Measurements from ENCODE around the gene FBN2.
"Not testable (repeated sequence)": the region's sequence is repeated elsewhere in the genome, so short reads cannot be mapped to it uniquely, and the experiment has no call there.

Gene FBN2

GRCh38 chr5:128409166-128409800, 128.8 kb downstream of the FBN2 start:
- H3K4me1 Mint-ChIP-seq: no peaks in the 10 kb centered on the region
- ATAC-seq (ENCODE audit: low read depth) (no peak), DNase-seq (ENCODE audit: low spot score in 2 of 2) (no peak)
- H3K36me3 Mint-ChIP-seq: no peaks in the 10 kb centered on the region
- no peaks in the 10 kb centered on the region for H3K27me3 Mint-ChIP-seq
- H3K4me3 Mint-ChIP-seq: no peak overlapping the region
- peaks cover 2% of the 10 kb centered on the region for H3K9me3 Mint-ChIP-seq
- H3K27ac Mint-ChIP-seq: no peak overlapping the region

DNA sequence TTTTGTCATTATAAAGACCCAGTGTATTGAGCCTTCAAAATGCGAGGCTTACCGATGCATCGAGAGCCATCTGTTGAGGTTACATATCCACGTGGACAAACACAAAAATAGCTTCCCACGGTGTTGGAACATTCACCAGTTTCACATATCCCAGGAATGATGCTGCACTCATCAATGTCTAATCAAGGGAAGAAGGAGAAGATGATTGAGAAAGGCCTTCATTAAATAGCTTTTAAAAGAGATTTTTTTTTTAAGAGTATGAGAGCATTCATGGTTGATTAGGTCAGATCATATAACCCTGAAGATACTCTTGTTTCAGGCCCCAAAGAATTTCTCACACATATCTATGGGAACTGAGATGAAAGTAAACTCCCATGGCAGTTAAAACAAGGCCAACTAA, 129.4 kb downstream of the FBN2 start:
- H3K9me3 Mint-ChIP-seq: peaks cover 2% of the 10 kb centered on the region
- H3K36me3 Mint-ChIP-seq: no peaks in the 10 kb centered on the region
- ATAC-seq (ENCODE audit: low read depth): no peak
- no peak overlapping the region for H3K27ac Mint-ChIP-seq
- no peak overlapping the region for H3K4me3 Mint-ChIP-seq
- no peaks in the 10 kb centered on the region for H3K4me1 Mint-ChIP-seq
- H3K27me3 Mint-ChIP-seq: no peaks in the 10 kb centered on the region
- no peak for DNase-seq (ENCODE audit: low spot score in 2 of 2)

GRCh38 chr5:128407944-128408343, 130.1 kb downstream of the FBN2 start:
- DNase-seq (ENCODE audit: low spot score in 2 of 2) (no peak), ATAC-seq (ENCODE audit: low read depth) (no peak)
- H3K9me3 Mint-ChIP-seq: no peaks in the 10 kb centered on the region
- H3K36me3 Mint-ChIP-seq: no peaks in the 10 kb centered on the region
- no peaks in the 10 kb centered on the region for H3K27me3 Mint-ChIP-seq
- H3K4me1 Mint-ChIP-seq: no peaks in the 10 kb centered on the region
- no peak overlapping the region for H3K27ac Mint-ChIP-seq
- H3K4me3 Mint-ChIP-seq: no peak overlapping the region

GRCh38 chr5:128406803-128407202, 131.2 kb downstream of the FBN2 start:
- Mint-ChIP-seq H3K4me3 (no peak overlapping the region), H3K9me3 (no peaks in the 10 kb centered on the region), H3K36me3 (no peaks in the 10 kb centered on the region), H3K4me1 (no peaks in the 10 kb centered on the region), H3K27me3 (no peaks in the 10 kb centered on the region), H3K27ac (no peak overlapping the region)
- ATAC-seq (ENCODE audit: low read depth) (no peak), DNase-seq (ENCODE audit: low spot score in 2 of 2) (no peak)

DNA sequence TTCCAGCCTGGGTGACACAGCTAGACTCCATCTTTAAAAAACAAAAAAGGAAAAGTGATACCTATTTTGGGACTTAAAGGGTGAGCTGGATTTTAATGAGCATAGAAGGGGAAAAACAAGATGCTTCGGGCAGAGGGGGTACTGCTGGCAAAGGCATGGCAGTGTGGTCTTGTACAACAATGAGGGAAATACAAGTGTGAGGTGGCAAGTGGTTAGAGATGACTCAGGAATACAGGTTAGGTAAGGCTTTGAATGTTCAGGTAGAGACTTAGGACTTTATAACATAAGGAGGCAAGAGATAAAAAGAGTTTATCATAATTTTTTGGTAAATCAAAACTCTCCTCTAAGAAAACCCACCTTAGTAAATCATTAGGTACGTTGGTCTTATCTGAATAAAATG, 132.9 kb downstream of the FBN2 start:
- no peak for DNase-seq (ENCODE audit: low spot score in 2 of 2)
- no peak overlapping the region for H3K4me3 Mint-ChIP-seq
- no peak overlapping the region for H3K27ac Mint-ChIP-seq
- H3K36me3 Mint-ChIP-seq: no peaks in the 10 kb centered on the region
- no peaks in the 10 kb centered on the region for H3K27me3 Mint-ChIP-seq
- no peaks in the 10 kb centered on the region for H3K4me1 Mint-ChIP-seq
- no peak for ATAC-seq (ENCODE audit: low read depth)
- H3K9me3 Mint-ChIP-seq: peaks cover 2% of the 10 kb centered on the region

- DNase-seq (ENCODE audit: low spot score in 2 of 2): no peak
- peaks cover 2% of the 10 kb centered on the region for H3K9me3 Mint-ChIP-seq
Observed at GRCh38 chr5:128403333-128403732, 134.7 kb downstream of the FBN2 start.

GRCh38 chr5:128402506-128402905, 135.5 kb downstream of the FBN2 start:
- DNase-seq (ENCODE audit: low spot score in 2 of 2): no peak
- Mint-ChIP-seq H3K27ac (no peak overlapping the region), H3K4me1 (no peaks in the 10 kb centered on the region), H3K4me3 (no peak overlapping the region), H3K9me3 (peaks cover 2% of the 10 kb centered on the region), H3K36me3 (no peaks in the 10 kb centered on the region), H3K27me3 (no peaks in the 10 kb centered on the region)
- no peak for ATAC-seq (ENCODE audit: low read depth)

More at GRCh38 chr5:128403333-128403732, 134.7 kb downstream of the FBN2 start:
- Mint-ChIP-seq H3K27me3 (no peaks in the 10 kb centered on the region), H3K36me3 (no peaks in the 10 kb centered on the region), H3K4me3 (no peak overlapping the region), H3K27ac (no peak overlapping the region), H3K4me1 (no peaks in the 10 kb centered on the region)
- ATAC-seq (ENCODE audit: low read depth): no peak

- H3K27me3 Mint-ChIP-seq; H3K4me3 Mint-ChIP-seq; H3K4me1 Mint-ChIP-seq; DNase-seq (ENCODE audit: low spot score in 2 of 2); H3K27ac Mint-ChIP-seq; ATAC-seq (ENCODE audit: low read depth); H3K36me3 Mint-ChIP-seq; H3K9me3 Mint-ChIP-seq: not testable (repeated sequence)
Observed at GRCh38 chr5:128400766-128401165, 137.3 kb downstream of the FBN2 start.

GRCh38 chr5:128399111-128399510, 138.9 kb downstream of the FBN2 start:
- Mint-ChIP-seq H3K36me3 (no peaks in the 10 kb centered on the region), H3K27me3 (no peaks in the 10 kb centered on the region), H3K4me3 (no peak overlapping the region), H3K27ac (no peak overlapping the region), H3K4me1 (no peaks in the 10 kb centered on the region), H3K9me3 (peaks cover 8% of the 10 kb centered on the region)
- DNase-seq (ENCODE audit: low spot score in 2 of 2): no peak
- ATAC-seq (ENCODE audit: low read depth): no peak

DNA sequence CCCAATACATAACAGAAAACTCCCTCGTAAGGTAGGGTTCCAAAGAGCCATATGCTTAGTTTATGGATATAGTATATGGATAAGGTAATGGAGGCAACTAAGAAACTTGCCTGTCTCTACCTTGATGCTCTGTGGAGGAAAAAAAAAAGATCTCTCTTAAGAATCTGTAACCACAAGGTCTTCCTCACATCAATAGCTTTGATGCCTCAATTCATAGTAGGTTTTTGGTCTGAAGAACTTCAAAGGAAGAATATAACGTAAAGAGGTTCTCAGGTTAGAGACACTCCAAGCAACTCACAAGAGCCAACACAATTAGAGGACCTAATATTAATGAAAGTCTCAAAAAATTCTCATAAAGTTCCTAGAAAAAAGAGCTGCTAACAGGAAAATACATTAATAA, 140.2 kb downstream of the FBN2 start:
- ATAC-seq (ENCODE audit: low read depth): no peak
- peaks cover 8% of the 10 kb centered on the region for H3K9me3 Mint-ChIP-seq
- H3K4me1 Mint-ChIP-seq: no peaks in the 10 kb centered on the region
- DNase-seq (ENCODE audit: low spot score in 2 of 2): no peak
- H3K27me3 Mint-ChIP-seq: no peaks in the 10 kb centered on the region
- no peak overlapping the region for H3K4me3 Mint-ChIP-seq
- H3K27ac Mint-ChIP-seq: no peak overlapping the region
- no peaks in the 10 kb centered on the region for H3K36me3 Mint-ChIP-seq

- no peaks in the 10 kb centered on the region for H3K36me3 Mint-ChIP-seq
- DNase-seq (ENCODE audit: low spot score in 2 of 2) (no peak), ATAC-seq (ENCODE audit: low read depth) (no peak)
- no peaks in the 10 kb centered on the region for H3K4me1 Mint-ChIP-seq
- no peaks in the 10 kb centered on the region for H3K27me3 Mint-ChIP-seq
- H3K4me3 Mint-ChIP-seq: no peak overlapping the region
- no peak overlapping the region for H3K27ac Mint-ChIP-seq
- peaks cover 5% of the 10 kb centered on the region for H3K9me3 Mint-ChIP-seq
Observed at GRCh38 chr5:128395073-128395472, 143.0 kb downstream of the FBN2 start.

GRCh38 chr5:128384068-128384467, 154.0 kb downstream of the FBN2 start:
- Mint-ChIP-seq H3K9me3 (no peaks in the 10 kb centered on the region), H3K27ac (no peak overlapping the region), H3K4me1 (no peaks in the 10 kb centered on the region), H3K27me3 (no peaks in the 10 kb centered on the region), H3K36me3 (no peaks in the 10 kb centered on the region), H3K4me3 (no peak overlapping the region)
- ATAC-seq (ENCODE audit: low read depth) (no peak), DNase-seq (ENCODE audit: low spot score in 2 of 2) (no peak)

GRCh38 chr5:128380337-128380736, 157.7 kb downstream of the FBN2 start:
- Mint-ChIP-seq H3K27me3 (no peaks in the 10 kb centered on the region), H3K36me3 (no peaks in the 10 kb centered on the region), H3K9me3 (no peaks in the 10 kb centered on the region), H3K4me1 (no peaks in the 10 kb centered on the region), H3K4me3 (no peak overlapping the region), H3K27ac (no peak overlapping the region)
- no peak for DNase-seq (ENCODE audit: low spot score in 2 of 2)
- no peak for ATAC-seq (ENCODE audit: low read depth)

DNA sequence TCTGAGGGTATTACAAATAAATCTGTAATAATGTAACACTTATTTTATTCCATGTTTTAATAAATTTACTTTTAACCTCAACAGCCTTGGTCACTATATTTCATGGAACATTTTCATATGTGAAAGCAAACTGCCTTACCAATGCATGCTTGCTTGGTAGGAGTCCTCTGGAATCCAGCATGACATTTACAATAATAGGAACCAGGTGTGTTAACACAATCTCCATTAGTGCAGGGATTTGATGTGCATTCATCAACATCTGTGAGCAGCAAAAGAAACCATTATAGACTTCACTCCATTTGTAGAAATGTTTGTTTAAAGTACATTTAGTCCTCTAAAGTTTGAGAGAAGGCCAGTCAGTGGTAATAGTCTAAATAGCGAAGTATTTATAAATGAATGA, 159.4 kb downstream of the FBN2 start:
- H3K27me3 Mint-ChIP-seq: no peaks in the 10 kb centered on the region
- no peak overlapping the region for H3K4me3 Mint-ChIP-seq
- no peaks in the 10 kb centered on the region for H3K9me3 Mint-ChIP-seq
- H3K36me3 Mint-ChIP-seq: no peaks in the 10 kb centered on the region
- H3K4me1 Mint-ChIP-seq: no peaks in the 10 kb centered on the region
- H3K27ac Mint-ChIP-seq: no peak overlapping the region
- DNase-seq (ENCODE audit: low spot score in 2 of 2) (no peak), ATAC-seq (ENCODE audit: low read depth) (no peak)

- Mint-ChIP-seq H3K27me3 (no peaks in the 10 kb centered on the region), H3K4me1 (no peaks in the 10 kb centered on the region), H3K27ac (no peak overlapping the region), H3K4me3 (no peak overlapping the region), H3K9me3 (no peaks in the 10 kb centered on the region), H3K36me3 (no peaks in the 10 kb centered on the region)
- DNase-seq (ENCODE audit: low spot score in 2 of 2) (no peak), ATAC-seq (ENCODE audit: low read depth) (no peak)
Observed at GRCh38 chr5:128378196-128378595, 159.8 kb downstream of the FBN2 start.

All from memory B cell (primary cell).